Keratinocyte (primary cell): Measurements from ENCODE around the gene FOXE1.

Source experiments
- EZH2 ChIP-seq: IDR thresholded peaks from one replicate; pipeline ENCODE4 v1.6.1; 2012; ENCODE audit warnings: inconsistent platforms, mild to moderate bottlenecking, low read length, moderate library complexity
- TF ChIP-seq, protein P1 (sequence below), 3 experiments: IDR thresholded peaks in 1 of 3; conservative IDR thresholded peaks in 1 of 3; optimal IDR thresholded peaks in 1 of 3; 2 replicates in 2 of 3; 3 replicates in 1 of 3; pipeline versions ENCODE3 to v1.5.1; 2011; ENCODE audit warnings: low read length in 3 of 3, mild to moderate bottlenecking in 3 of 3, moderate library complexity in 2 of 3, control low read depth in 1 of 3, inconsistent platforms in 1 of 3; ENCODE audit not compliant: insufficient read depth in 2 of 3; ENCODE audit errors: extremely low read depth in 1 of 3

DNA sequence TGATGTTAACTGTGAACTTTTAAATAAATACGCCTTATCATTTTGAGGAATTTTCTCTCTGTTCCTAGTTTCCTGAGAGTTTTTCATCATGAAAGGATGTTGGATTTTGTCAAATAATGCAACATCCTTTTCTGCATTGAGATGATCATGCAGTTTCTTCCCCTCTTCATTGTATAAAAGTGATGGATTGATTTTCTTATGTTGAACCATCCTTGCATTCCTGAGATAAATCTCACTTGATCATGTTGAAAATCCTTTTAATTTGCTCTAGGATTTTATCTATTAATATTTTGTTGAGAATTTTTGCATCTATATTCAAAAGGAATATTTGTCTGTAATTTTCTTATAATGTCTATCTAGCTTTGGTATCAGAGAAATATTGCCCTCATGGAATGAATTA is 13.3 kb downstream of the FOXE1 start:
- TF ChIP-seq, protein P1, sequence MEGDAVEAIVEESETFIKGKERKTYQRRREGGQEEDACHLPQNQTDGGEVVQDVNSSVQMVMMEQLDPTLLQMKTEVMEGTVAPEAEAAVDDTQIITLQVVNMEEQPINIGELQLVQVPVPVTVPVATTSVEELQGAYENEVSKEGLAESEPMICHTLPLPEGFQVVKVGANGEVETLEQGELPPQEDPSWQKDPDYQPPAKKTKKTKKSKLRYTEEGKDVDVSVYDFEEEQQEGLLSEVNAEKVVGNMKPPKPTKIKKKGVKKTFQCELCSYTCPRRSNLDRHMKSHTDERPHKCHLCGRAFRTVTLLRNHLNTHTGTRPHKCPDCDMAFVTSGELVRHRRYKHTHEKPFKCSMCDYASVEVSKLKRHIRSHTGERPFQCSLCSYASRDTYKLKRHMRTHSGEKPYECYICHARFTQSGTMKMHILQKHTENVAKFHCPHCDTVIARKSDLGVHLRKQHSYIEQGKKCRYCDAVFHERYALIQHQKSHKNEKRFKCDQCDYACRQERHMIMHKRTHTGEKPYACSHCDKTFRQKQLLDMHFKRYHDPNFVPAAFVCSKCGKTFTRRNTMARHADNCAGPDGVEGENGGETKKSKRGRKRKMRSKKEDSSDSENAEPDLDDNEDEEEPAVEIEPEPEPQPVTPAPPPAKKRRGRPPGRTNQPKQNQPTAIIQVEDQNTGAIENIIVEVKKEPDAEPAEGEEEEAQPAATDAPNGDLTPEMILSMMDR (optimal IDR thresholded peaks at IDR 0.05 in 1 of 3, IDR thresholded peaks at IDR 0.05 in 1 of 3, conservative IDR thresholded peaks at IDR 0.05 in 1 of 3; ENCODE audit: extremely low read depth in 1 of 3, insufficient read depth in 2 of 3, low read length in 3 of 3) = no peak
- no peak for TF ChIP-seq EZH2
